ENCODE data around the gene ANKRD13D.
"Not testable (repeated sequence)": the region's sequence is repeated elsewhere in the genome, so short reads cannot be mapped to it uniquely, and the experiment has no call there.

The ANKRD13D gene

GRCh38 chr11:67289226-67289650 is at the start of gene ANKRD13D:
ANKRD13D (plus strand) TSS chr11:67289303; CDS start chr11:67289461, 158 bp downstream.
- DNase-seq: no peak

GRCh38 chr11:67239783-67240575 is 49.1 kb upstream of the ANKRD13D start:
- peak; percentile 97 for DNase-seq

- DNase-seq: no peak
These were observed 48.3 kb upstream of the ANKRD13D start for GRCh38 chr11:67240576-67241389.

- no peak for DNase-seq
These were observed 46.6 kb upstream of the ANKRD13D start for GRCh38 chr11:67242548-67242947.

- no peak for DNase-seq
These were observed 46.1 kb upstream of the ANKRD13D start for GRCh38 chr11:67243051-67243450.

GRCh38 chr11:67245046-67245445 is 44.1 kb upstream of the ANKRD13D start:
- DNase-seq: no peak

- no peak for DNase-seq
These were observed 41.1 kb upstream of the ANKRD13D start for GRCh38 chr11:67247946-67248550.

GRCh38 chr11:67248653-67249052 is 40.5 kb upstream of the ANKRD13D start:
- no peak for DNase-seq

- no peak for DNase-seq
These were observed 38.8 kb upstream of the ANKRD13D start for GRCh38 chr11:67250059-67251043.

GRCh38 chr11:67251841-67252240 is 37.3 kb upstream of the ANKRD13D start:
- DNase-seq: no peak

GRCh38 chr11:67252831-67253239 is 36.3 kb upstream of the ANKRD13D start:
- DNase-seq: no peak

- no peak for DNase-seq
These were observed 35.1 kb upstream of the ANKRD13D start for GRCh38 chr11:67253872-67254624.

GRCh38 chr11:67254798-67255197 is 34.3 kb upstream of the ANKRD13D start:
- DNase-seq: no peak

GRCh38 chr11:67255353-67255752 is 33.8 kb upstream of the ANKRD13D start:
- DNase-seq: no peak

GRCh38 chr11:67255864-67256263 is 33.2 kb upstream of the ANKRD13D start:
- DNase-seq: no peak

GRCh38 chr11:67256477-67257135 is 32.5 kb upstream of the ANKRD13D start:
- DNase-seq: no peak

- DNase-seq: no peak
These were observed 28.7 kb upstream of the ANKRD13D start for GRCh38 chr11:67260406-67260805.

- not testable (repeated sequence) for DNase-seq
These were observed 28.0 kb upstream of the ANKRD13D start for GRCh38 chr11:67260885-67261639.

GRCh38 chr11:67261640-67261945 is 27.5 kb upstream of the ANKRD13D start:
- DNase-seq: no peak

- DNase-seq: no peak
These were observed 27.0 kb upstream of the ANKRD13D start for GRCh38 chr11:67261946-67262681.
